ENCODE measurements around the gene TLR9. TPM values are rescaled to one million over a fixed set of nuclear protein-coding genes. Genes with fewer than 3 reads are reported as not detected.

The TLR9 gene
- total RNA-seq, 1 experiment from 2014 or later, result not detected

- no peaks in the 10 kb centered on the region for H3K79me1 ChIP-seq (ENCODE audit: insufficient read depth, low read depth, low read length, poor library complexity, severe bottlenecking)
- H3K4me2 ChIP-seq (ENCODE audit: insufficient read depth, insufficient read length, low read length), result no peak overlapping the region
- H3K18ac ChIP-seq (ENCODE audit: insufficient read length, low read depth, low read length), result no peak overlapping the region
- H3K4ac ChIP-seq (ENCODE audit: low read depth, low read length), result no peak overlapping the region
- no peak overlapping the region for H2AFZ ChIP-seq (ENCODE audit: low read length)
- no peak overlapping the region for H3K9ac ChIP-seq (ENCODE audit: extremely low read depth, insufficient read length, low read length)
- H2BK5ac ChIP-seq (ENCODE audit: insufficient read length, low read length), result no peak overlapping the region
- peaks cover 3% of the 10 kb centered on the region for H4K20me1 ChIP-seq (ENCODE audit: control insufficient read depth, insufficient read depth, insufficient read length)
- no peak overlapping the region for H3K27ac ChIP-seq (ENCODE audit: insufficient read length, low read depth, low read length)
- no peaks in the 10 kb centered on the region for H3K9me3 Mint-ChIP-seq
- peaks cover 2 to 4% of the 10 kb centered on the region in 2 experiments; a peak in 3 of 4 replicates for H3K4me1 Mint-ChIP-seq
- no peaks in the 10 kb centered on the region; the same call in 1 of the 2 replicates for H3K4me1 ChIP-seq (ENCODE audit: insufficient read depth, low read length)
- no peak overlapping the region for H2BK15ac ChIP-seq (ENCODE audit: low read depth, low read length)
- no peaks in the 10 kb centered on the region for H3K23me2 ChIP-seq (ENCODE audit: insufficient read length, low read depth, low read length, poor library complexity, severe bottlenecking)
- H2BK20ac ChIP-seq (ENCODE audit: low read depth, low read length, poor library complexity, severe bottlenecking), result no peak overlapping the region
- no peak overlapping the region for H2AK5ac ChIP-seq (ENCODE audit: insufficient read length, low read length)
- no peak overlapping the region for H3K14ac ChIP-seq (ENCODE audit: insufficient read depth, low read length)
- no peaks in the 10 kb centered on the region for H3K27me3 Mint-ChIP-seq (ENCODE audit: low read depth)
- no peak for TF ChIP-seq CTCF (conservative IDR thresholded peaks at IDR 0.05)
- H3K27me3 ChIP-seq (ENCODE audit: insufficient read depth, low read length), result no peaks in the 10 kb centered on the region
- no peak overlapping the region for H3K4me3 Mint-ChIP-seq
- no peak overlapping the region for H3K23ac ChIP-seq (ENCODE audit: insufficient read length, low read depth, low read length)
- H4K5ac ChIP-seq (ENCODE audit: insufficient read length, low read depth, low read length), result no peak overlapping the region
- H3T11ph ChIP-seq (ENCODE audit: low read length), result no peak overlapping the region
- peaks cover 26 to 72% (median 66%) of the 10 kb centered on the region in 3 experiments; a peak in 6 of 7 replicates for H3K36me3 Mint-ChIP-seq (ENCODE audit: insufficient read depth in 1 of 3, low read depth in 3 of 3)
- H2BK120ac ChIP-seq (ENCODE audit: low read depth, low read length, poor library complexity, severe bottlenecking), result no peak overlapping the region
- no peak overlapping the region for H4K8ac ChIP-seq (replicated peaks; ENCODE audit: insufficient read length, low read depth, low read length)
- H3K9me3 ChIP-seq (ENCODE audit: control insufficient read depth, low read depth, low read length), result no peaks in the 10 kb centered on the region
- no peak overlapping the region for H4K91ac ChIP-seq (ENCODE audit: insufficient read length, low read depth, low read length)
- no peaks in the 10 kb centered on the region for H3K79me2 ChIP-seq (ENCODE audit: insufficient read depth, low read length)
- no peak overlapping the region for H2BK12ac ChIP-seq (ENCODE audit: insufficient read length, low read depth, low read length)
- DNase-seq, result no peak
- no peak overlapping the region for H3K27ac Mint-ChIP-seq
- no peak overlapping the region for H3K56ac ChIP-seq (ENCODE audit: insufficient read length, low read depth, low read length)
Measured at GRCh38 chr3:52213901-52214300, 11.5 kb downstream of the TLR9 start.
